HUES48 (cell line): ENCODE results near the gene SLC16A8.

ENCODE experiments used
- H3K27ac ChIP-seq: one replicate; pipeline ENCODE4 v1.7.0; 2013; ENCODE audit warnings: low read depth, low read length, inconsistent platforms
- H3K27me3 ChIP-seq: 2 replicates; pipeline ENCODE4 v1.6.1; 2013; ENCODE audit warnings: mild to moderate bottlenecking, low read length; ENCODE audit not compliant: control insufficient read depth, insufficient read depth
- H3K36me3 ChIP-seq: 2 replicates; pipeline ENCODE4 v1.6.1; 2013; ENCODE audit warnings: low read length; ENCODE audit not compliant: control insufficient read depth, insufficient read depth
- H3K4me1 ChIP-seq: 2 replicates; pipeline ENCODE4 v1.6.1; 2013; ENCODE audit warnings: mild to moderate bottlenecking, low read length; ENCODE audit not compliant: control insufficient read depth, insufficient read depth
- H3K4me3 ChIP-seq: 2 replicates; pipeline ENCODE4 v1.5.1; 2013; ENCODE audit warnings: mild to moderate bottlenecking, low read depth, low read length
- H3K9ac ChIP-seq: 2 replicates; pipeline ENCODE4 v1.6.1; 2013; ENCODE audit warnings: mild to moderate bottlenecking, low read depth, low read length, moderate library complexity
- H3K9me3 ChIP-seq: 2 replicates; pipeline ENCODE4 v1.6.1; 2013; ENCODE audit warnings: low read length; ENCODE audit not compliant: control insufficient read depth, insufficient read depth

Gene SLC16A8

GRCh38 chr22:38051261-38051660 is 32.7 kb downstream of the SLC16A8 start:
- Histone ChIP-seq H3K27me3 (no peaks in the 10 kb centered on the region), H3K4me1 (peaks cover 4% of the 10 kb centered on the region; the same call in 1 of the 2 replicates), H3K36me3 (no peaks in the 10 kb centered on the region), H3K9ac (no peak overlapping the region), H3K9me3 (no peaks in the 10 kb centered on the region), H3K27ac (no peak overlapping the region), H3K4me3 (no peak overlapping the region)

- no peaks in the 10 kb centered on the region for H3K36me3 ChIP-seq
- no peak overlapping the region for H3K4me3 ChIP-seq
- H3K4me1 ChIP-seq = peaks cover 4% of the 10 kb centered on the region; the same call in 1 of the 2 replicates
- H3K9ac ChIP-seq = no peak overlapping the region
- H3K27me3 ChIP-seq = no peaks in the 10 kb centered on the region
- no peaks in the 10 kb centered on the region for H3K9me3 ChIP-seq
- H3K27ac ChIP-seq = no peak overlapping the region
Measured at GRCh38 chr22:38050720-38051119, 33.3 kb downstream of the SLC16A8 start.

GRCh38 chr22:38049812-38050619 is 34.0 kb downstream of the SLC16A8 start:
- no peak overlapping the region for H3K4me3 ChIP-seq
- H3K27me3 ChIP-seq = no peaks in the 10 kb centered on the region
- no peak overlapping the region for H3K9ac ChIP-seq
- H3K27ac ChIP-seq = no peak overlapping the region
- H3K9me3 ChIP-seq = no peaks in the 10 kb centered on the region
- H3K36me3 ChIP-seq = no peaks in the 10 kb centered on the region
- H3K4me1 ChIP-seq = peaks cover 4% of the 10 kb centered on the region; the same call in 1 of the 2 replicates

GRCh38 chr22:38046070-38046748 is 37.8 kb downstream of the SLC16A8 start:
- Histone ChIP-seq H3K9me3 (no peaks in the 10 kb centered on the region), H3K4me3 (no peak overlapping the region), H3K9ac (no peak overlapping the region), H3K27me3 (no peaks in the 10 kb centered on the region), H3K27ac (no peak overlapping the region), H3K4me1 (no peaks in the 10 kb centered on the region), H3K36me3 (no peaks in the 10 kb centered on the region)

GRCh38 chr22:38043151-38044039 is 40.6 kb downstream of the SLC16A8 start:
- Histone ChIP-seq H3K27ac (no peak overlapping the region), H3K36me3 (no peaks in the 10 kb centered on the region), H3K4me3 (no peak overlapping the region), H3K9me3 (no peaks in the 10 kb centered on the region), H3K4me1 (no peaks in the 10 kb centered on the region), H3K9ac (no peak overlapping the region), H3K27me3 (no peaks in the 10 kb centered on the region; the same call in 1 of the 2 replicates)

- Histone ChIP-seq H3K4me1 (no peaks in the 10 kb centered on the region), H3K27me3 (no peaks in the 10 kb centered on the region; the same call in 1 of the 2 replicates), H3K27ac (no peak overlapping the region), H3K4me3 (no peak overlapping the region), H3K9ac (no peak overlapping the region), H3K9me3 (no peaks in the 10 kb centered on the region), H3K36me3 (no peaks in the 10 kb centered on the region)
Measured at GRCh38 chr22:38042488-38042790, 41.5 kb downstream of the SLC16A8 start.

GRCh38 chr22:38041760-38042487 is 42.1 kb downstream of the SLC16A8 start:
- Histone ChIP-seq H3K4me1 (no peaks in the 10 kb centered on the region), H3K36me3 (no peaks in the 10 kb centered on the region), H3K27ac (no peak overlapping the region), H3K27me3 (no peaks in the 10 kb centered on the region; the same call in 1 of the 2 replicates), H3K9ac (no peak overlapping the region), H3K4me3 (no peak overlapping the region), H3K9me3 (no peaks in the 10 kb centered on the region)

GRCh38 chr22:38040953-38041759 is 42.8 kb downstream of the SLC16A8 start:
- Histone ChIP-seq H3K27me3 (no peaks in the 10 kb centered on the region; the same call in 1 of the 2 replicates), H3K9ac (no peak overlapping the region), H3K4me1 (no peaks in the 10 kb centered on the region)

GRCh38 chr22:38038890-38039812 is 44.8 kb downstream of the SLC16A8 start:
- Histone ChIP-seq H3K27me3 (no peaks in the 10 kb centered on the region; the same call in 1 of the 2 replicates), H3K9ac (no peak overlapping the region), H3K9me3 (no peaks in the 10 kb centered on the region), H3K4me3 (no peak overlapping the region), H3K4me1 (peaks cover 9% of the 10 kb centered on the region), H3K36me3 (no peaks in the 10 kb centered on the region), H3K27ac (no peak overlapping the region)

More at GRCh38 chr22:38040953-38041759, 42.8 kb downstream of the SLC16A8 start:
- Histone ChIP-seq H3K9me3 (no peaks in the 10 kb centered on the region), H3K4me3 (no peak overlapping the region), H3K36me3 (no peaks in the 10 kb centered on the region), H3K27ac (no peak overlapping the region)
